Activated naive CD4-positive, alpha-beta T cell treated with anti-CD3 and anti-CD28 coated beads for 36 hours (primary cell): ENCODE results near the gene MYBPHL. TPM values are rescaled to one million over a fixed set of nuclear protein-coding genes. Genes with fewer than 3 reads are reported as not detected.
A peak's percentile ranks its signal among the peaks of the same experiment; 100 is the strongest.

Experiments used
- CTCF ChIA-PET: fragments of 350-600 bp; sonication (Branson Sonifier 250); formaldehyde crosslinking; loops from one replicate; lab custom pipeline; 2021; ENCODE audit warnings: antibody characterized with exemption; lab: Charles Lee
- DNase-seq: peaks from one replicate; pipeline ENCODE4 v3.0.0-alpha.2; 2020
- H3K27ac Mint-ChIP-seq: one replicate; pipeline ENCODE4 v1.8.0; 2021; ENCODE audit warnings: mild to moderate bottlenecking, mixed read lengths
- H3K27me3 Mint-ChIP-seq: one replicate; pipeline ENCODE4 v1.8.0; 2021; ENCODE audit warnings: low read depth, mixed read lengths
- H3K36me3 Mint-ChIP-seq: one replicate; pipeline ENCODE4 v1.8.0; 2021; ENCODE audit warnings: low read depth, mixed read lengths
- H3K4me1 Mint-ChIP-seq: one replicate; pipeline ENCODE4 v1.8.0; 2021; ENCODE audit warnings: low read depth, mixed read lengths
- H3K4me3 Mint-ChIP-seq: one replicate; pipeline ENCODE4 v1.8.0; 2021; ENCODE audit warnings: mild to moderate bottlenecking, moderate library complexity, mixed read lengths
- H3K9me3 Mint-ChIP-seq: one replicate; pipeline ENCODE4 v1.8.0; 2021; ENCODE audit warnings: mixed read lengths
- intact Hi-C: fragments of 100-400 bp; cut with micrococcal nuclease; formaldehyde crosslinking; loops from one replicate; pipeline ENCODE4 v1.15.1; 2023
- total RNA-seq, 2 experiments: library from RNA; stranded (reverse); gene quantifications; one replicate each; pipeline ENCODE4 v1.2.3, GENCODE V29; 2021

MYBPHL gene
- total RNA-seq, 2 experiments from 2014 or later = not detected

GRCh38 chr1:109265741-109266330, 41.0 kb downstream of the MYBPHL start:
- Mint-ChIP-seq H3K4me3 (no peak overlapping the region), H3K27ac (no peak overlapping the region), H3K36me3 (no peaks in the 10 kb centered on the region), H3K4me1 (peaks cover 3% of the 10 kb centered on the region), H3K27me3 (peaks cover 1% of the 10 kb centered on the region), H3K9me3 (no peaks in the 10 kb centered on the region)
- intact Hi-C loops = no loop called here
- DNase-seq = no peak
- CTCF ChIA-PET = interaction anchor here (0.7 to 4.2 kb wide), 4 partner anchors 11 to 266 kb away, joined by 3 to 28 read pairs (median 5); no protein-coding TSS in a partner anchor

- no peak overlapping the region for H3K27ac Mint-ChIP-seq
- no peaks in the 10 kb centered on the region for H3K36me3 Mint-ChIP-seq
- no peaks in the 10 kb centered on the region for H3K9me3 Mint-ChIP-seq
- intact Hi-C loops = no loop called here
- no peak overlapping the region for H3K4me3 Mint-ChIP-seq
- CTCF ChIA-PET = interaction anchor here (0.7 to 4.2 kb wide), 10 partner anchors 10 to 267 kb away, joined by 3 to 33 read pairs (median 4); partner anchors contain the start of gene SORT1
- H3K4me1 Mint-ChIP-seq = peaks cover 3% of the 10 kb centered on the region
- peaks cover 1% of the 10 kb centered on the region for H3K27me3 Mint-ChIP-seq
- DNase-seq = no peak
Measured at GRCh38 chr1:109265016-109265415, 41.8 kb downstream of the MYBPHL start.

- CTCF ChIA-PET = interaction anchor here (0.7 to 4.2 kb wide), 15 partner anchors 9 to 268 kb away, joined by 3 to 33 read pairs (median 4); partner anchors contain the start of gene SORT1
- DNase-seq = no peak
- no peak overlapping the region for H3K4me3 Mint-ChIP-seq
- intact Hi-C loops = no loop called here
- no peaks in the 10 kb centered on the region for H3K9me3 Mint-ChIP-seq
- no peak overlapping the region for H3K27ac Mint-ChIP-seq
- peaks cover 3% of the 10 kb centered on the region for H3K4me1 Mint-ChIP-seq
- H3K27me3 Mint-ChIP-seq = peaks cover 1% of the 10 kb centered on the region
- no peaks in the 10 kb centered on the region for H3K36me3 Mint-ChIP-seq
Measured at GRCh38 chr1:109264379-109264755, 42.4 kb downstream of the MYBPHL start.

GRCh38 chr1:109263597-109264378, 43.0 kb downstream of the MYBPHL start:
- Mint-ChIP-seq H3K36me3 (no peaks in the 10 kb centered on the region), H3K27me3 (peaks cover 1% of the 10 kb centered on the region), H3K27ac (no peak overlapping the region), H3K4me3 (no peak overlapping the region), H3K4me1 (peaks cover 3% of the 10 kb centered on the region), H3K9me3 (no peaks in the 10 kb centered on the region)
- DNase-seq = peak; percentile 84
- intact Hi-C loops = loop anchor here (1.0 kb wide), 3 partner anchors 62 to 269 kb away; no protein-coding TSS in a partner anchor
- CTCF ChIA-PET = interaction anchor here (0.7 to 4.2 kb wide), 13 partner anchors 9 to 268 kb away, joined by 3 to 33 read pairs (median 4); partner anchors contain the start of gene SORT1

- Mint-ChIP-seq H3K4me1 (peaks cover 3% of the 10 kb centered on the region), H3K27me3 (peaks cover 1% of the 10 kb centered on the region), H3K36me3 (no peaks in the 10 kb centered on the region), H3K27ac (no peak overlapping the region), H3K4me3 (no peak overlapping the region), H3K9me3 (no peaks in the 10 kb centered on the region)
- intact Hi-C loops = loop anchor here (1.0 kb wide), 3 partner anchors 62 to 269 kb away; no protein-coding TSS in a partner anchor
- DNase-seq = no peak
- CTCF ChIA-PET = interaction anchor here (0.8 to 4.2 kb wide), 8 partner anchors 13 to 269 kb away, joined by 3 to 33 read pairs (median 5); partner anchors contain the start of gene SORT1
Measured at GRCh38 chr1:109263234-109263596, 43.6 kb downstream of the MYBPHL start.

- Mint-ChIP-seq H3K9me3 (no peaks in the 10 kb centered on the region), H3K4me3 (no peak overlapping the region), H3K27me3 (peaks cover 1% of the 10 kb centered on the region), H3K27ac (no peak overlapping the region), H3K36me3 (no peaks in the 10 kb centered on the region), H3K4me1 (peaks cover 3% of the 10 kb centered on the region)
- CTCF ChIA-PET = interaction anchor here (0.5 to 4.2 kb wide), 7 partner anchors 12 to 270 kb away, joined by 3 to 33 read pairs (median 3); partner anchors contain the start of gene SORT1
- no peak for DNase-seq
- intact Hi-C loops = loop anchor here (1.0 kb wide), 3 partner anchors 61 to 270 kb away; no protein-coding TSS in a partner anchor
Measured at GRCh38 chr1:109262231-109263055, 44.4 kb downstream of the MYBPHL start.

- no peak for DNase-seq
- Mint-ChIP-seq H3K27ac (no peak overlapping the region), H3K4me1 (peaks cover 3% of the 10 kb centered on the region), H3K36me3 (no peaks in the 10 kb centered on the region), H3K9me3 (no peaks in the 10 kb centered on the region), H3K27me3 (peaks cover 1% of the 10 kb centered on the region), H3K4me3 (no peak overlapping the region)
- intact Hi-C loops = no loop called here
- CTCF ChIA-PET = interaction anchor here (0.5 to 1.3 kb wide), 2 partner anchors 15 to 465 kb away, joined by 3 to 5 read pairs; no protein-coding TSS in a partner anchor
Measured at GRCh38 chr1:109261578-109261977, 45.2 kb downstream of the MYBPHL start.

- intact Hi-C loops = no loop called here
- no peak for DNase-seq
- Mint-ChIP-seq H3K4me3 (no peak overlapping the region), H3K36me3 (no peaks in the 10 kb centered on the region), H3K27me3 (peaks cover 1% of the 10 kb centered on the region), H3K4me1 (peaks cover 3% of the 10 kb centered on the region), H3K27ac (no peak overlapping the region), H3K9me3 (no peaks in the 10 kb centered on the region)
- CTCF ChIA-PET = interaction anchor here (0.5 to 1.3 kb wide), 2 partner anchors 16 to 464 kb away, joined by 3 to 5 read pairs; no protein-coding TSS in a partner anchor
Measured at GRCh38 chr1:109261006-109261405, 45.8 kb downstream of the MYBPHL start.

GRCh38 chr1:109259674-109260557, 46.9 kb downstream of the MYBPHL start:
- Mint-ChIP-seq H3K4me3 (no peak overlapping the region), H3K9me3 (no peaks in the 10 kb centered on the region), H3K27ac (no peak overlapping the region), H3K4me1 (peaks cover 5% of the 10 kb centered on the region), H3K27me3 (peaks cover 1% of the 10 kb centered on the region), H3K36me3 (no peaks in the 10 kb centered on the region)
- no peak for DNase-seq
- CTCF ChIA-PET = interaction anchor here (0.6 to 1.3 kb wide), 4 partner anchors 17 to 273 kb away, joined by 3 to 4 read pairs (median 3); no protein-coding TSS in a partner anchor
- intact Hi-C loops = no loop called here

GRCh38 chr1:109258481-109259466, 48.0 kb downstream of the MYBPHL start:
- Mint-ChIP-seq H3K4me3 (no peak overlapping the region), H3K36me3 (no peaks in the 10 kb centered on the region), H3K4me1 (peaks cover 5% of the 10 kb centered on the region), H3K9me3 (no peaks in the 10 kb centered on the region), H3K27me3 (peaks cover 1% of the 10 kb centered on the region), H3K27ac (no peak overlapping the region)
- no peak for DNase-seq
- intact Hi-C loops = no loop called here
- CTCF ChIA-PET = interaction anchor here (0.9 kb wide), 2 partner anchors 141 to 274 kb away, joined by 3 to 4 read pairs; no protein-coding TSS in a partner anchor
